H9 (cell line): Measurements from ENCODE around the gene SLC16A1. TPM values are rescaled to one million over a fixed set of nuclear protein-coding genes. Genes with fewer than 3 reads are reported as not detected.

Source experiments
- DNase-seq: peaks from one replicate; pipeline ENCODE4 v3.0.0-alpha.2; 2017
- H2AFZ ChIP-seq: one replicate; pipeline ENCODE4 v1.6.1; 2013; ENCODE audit warnings: mild to moderate bottlenecking, low read length, control low read depth, moderate library complexity
- H2AK5ac ChIP-seq: 2 replicates; pipeline ENCODE4 v1.6.1; 2013; ENCODE audit warnings: low read length, control low read depth, mixed read lengths; ENCODE audit not compliant: insufficient read length
- H2BK120ac ChIP-seq: one replicate; pipeline ENCODE4 v1.6.1; 2013; ENCODE audit warnings: low read depth, mild to moderate bottlenecking, low read length, control low read depth, inconsistent platforms; ENCODE audit not compliant: poor library complexity, severe bottlenecking
- H2BK12ac ChIP-seq: 2 replicates; pipeline ENCODE4 v1.6.1; 2013; ENCODE audit warnings: low read length, control low read depth, mixed read lengths, low read depth; ENCODE audit not compliant: insufficient read length
- H2BK15ac ChIP-seq: 2 replicates; pipeline ENCODE4 v1.6.1; 2013; ENCODE audit warnings: low read depth, low read length, control low read depth
- H2BK20ac ChIP-seq: one replicate; pipeline ENCODE4 v1.6.1; 2013; ENCODE audit warnings: low read depth, mild to moderate bottlenecking, low read length, control low read depth, inconsistent platforms; ENCODE audit not compliant: poor library complexity, severe bottlenecking
- H2BK5ac ChIP-seq: 2 replicates; pipeline ENCODE4 v1.6.1; 2013; ENCODE audit warnings: low read length, control low read depth, mixed read lengths; ENCODE audit not compliant: insufficient read length
- H3K14ac ChIP-seq: 2 replicates; pipeline ENCODE4 v1.6.1; 2013; ENCODE audit warnings: low read length, control low read depth; ENCODE audit not compliant: insufficient read depth
- H3K18ac ChIP-seq: 2 replicates; pipeline ENCODE4 v1.6.1; 2013; ENCODE audit warnings: low read depth, mild to moderate bottlenecking, mixed read lengths, low read length, control low read depth; ENCODE audit not compliant: insufficient read length
- H3K23ac ChIP-seq: 2 replicates; pipeline ENCODE4 v1.6.1; 2013; ENCODE audit warnings: low read length, control low read depth, mixed read lengths, low read depth; ENCODE audit not compliant: insufficient read length
- H3K23me2 ChIP-seq: 2 replicates; pipeline ENCODE4 v1.6.1; 2013; ENCODE audit warnings: low read depth, mild to moderate bottlenecking, mixed read lengths, low read length, control low read depth; ENCODE audit not compliant: insufficient read length, poor library complexity, severe bottlenecking
- H3K27ac ChIP-seq: 2 replicates; pipeline ENCODE4 v1.5.1; 2013; ENCODE audit warnings: low read length, control low read depth, mixed read lengths, low read depth; ENCODE audit not compliant: insufficient read length
- H3K27me3 ChIP-seq: 2 replicates; pipeline ENCODE4 v1.6.1; 2013; ENCODE audit warnings: low read length, control low read depth, inconsistent platforms; ENCODE audit not compliant: insufficient read depth
- H3K4ac ChIP-seq: 2 replicates; pipeline ENCODE4 v1.6.1; 2013; ENCODE audit warnings: low read depth, mild to moderate bottlenecking, control low read depth, inconsistent platforms, low read length, moderate library complexity
- H3K4me1 ChIP-seq: 2 replicates; pipeline ENCODE4 v1.6.1; 2013; ENCODE audit warnings: low read length, control low read depth, inconsistent platforms; ENCODE audit not compliant: insufficient read depth
- H3K4me2 ChIP-seq: 2 replicates; pipeline ENCODE4 v1.6.1; 2013; ENCODE audit warnings: low read length, control low read depth, mixed read lengths; ENCODE audit not compliant: insufficient read length, insufficient read depth
- H3K56ac ChIP-seq: 2 replicates; pipeline ENCODE4 v1.6.1; 2013; ENCODE audit warnings: low read depth, mild to moderate bottlenecking, mixed read lengths, low read length, control low read depth; ENCODE audit not compliant: insufficient read length
- H3K79me1 ChIP-seq: 2 replicates; pipeline ENCODE4 v1.6.1; 2013; ENCODE audit warnings: low read depth, mild to moderate bottlenecking, moderate library complexity, low read length, control low read depth, inconsistent platforms; ENCODE audit not compliant: insufficient read depth, poor library complexity, severe bottlenecking
- H3K79me2 ChIP-seq: 2 replicates; pipeline ENCODE4 v1.6.1; 2013; ENCODE audit warnings: low read length, control low read depth, inconsistent platforms; ENCODE audit not compliant: insufficient read depth
- H3K9ac ChIP-seq: 2 replicates; pipeline ENCODE4 v1.6.1; 2013; ENCODE audit warnings: low read length, control low read depth, mixed read lengths; ENCODE audit not compliant: insufficient read length; ENCODE audit errors: extremely low read depth
- H3K9me3 ChIP-seq: one replicate; pipeline ENCODE4 v1.6.1; 2013; ENCODE audit warnings: low read depth, low read length, inconsistent platforms; ENCODE audit not compliant: control insufficient read depth
- H3T11ph ChIP-seq: one replicate; pipeline ENCODE4 v1.6.1; 2013; ENCODE audit warnings: mild to moderate bottlenecking, low read length, control low read depth, inconsistent platforms
- H4K20me1 ChIP-seq: one replicate; pipeline ENCODE4 v1.6.1; 2013; ENCODE audit not compliant: control insufficient read depth, insufficient read length, insufficient read depth
- H4K5ac ChIP-seq: 2 replicates; pipeline ENCODE4 v1.6.1; 2013; ENCODE audit warnings: low read depth, mild to moderate bottlenecking, mixed read lengths, low read length, control low read depth; ENCODE audit not compliant: insufficient read length
- H4K8ac ChIP-seq: replicated peaks from 2 replicates; pipeline ENCODE4 v1.6.1; 2013; ENCODE audit warnings: low read length, control low read depth, mixed read lengths, low read depth; ENCODE audit not compliant: insufficient read length
- H4K91ac ChIP-seq: 2 replicates; pipeline ENCODE4 v1.6.1; 2013; ENCODE audit warnings: low read depth, mild to moderate bottlenecking, moderate library complexity, mixed read lengths, low read length, control low read depth; ENCODE audit not compliant: insufficient read length
- H3K27ac Mint-ChIP-seq, 3 experiments: 2 replicates in 2 of 3; 3 replicates in 1 of 3; pipeline ENCODE4 v1.8.0; 2020 to 2021; ENCODE audit warnings: mixed read lengths in 3 of 3, mild to moderate bottlenecking in 1 of 3, moderate library complexity in 1 of 3
- H3K27me3 Mint-ChIP-seq: 2 replicates; pipeline ENCODE4 v1.8.0; 2021; ENCODE audit warnings: low read depth, mild to moderate bottlenecking, moderate library complexity, mixed read lengths
- H3K36me3 Mint-ChIP-seq, 3 experiments: 2 replicates in 2 of 3; 3 replicates in 1 of 3; pipeline ENCODE4 v1.8.0; 2020 to 2021; ENCODE audit warnings: low read depth in 3 of 3, mixed read lengths in 3 of 3; ENCODE audit not compliant: insufficient read depth in 1 of 3
- H3K4me1 Mint-ChIP-seq, 2 experiments: 2 replicates each; pipeline ENCODE4 v1.8.0; 2020; ENCODE audit warnings: mixed read lengths in 2 of 2
- H3K4me3 Mint-ChIP-seq, 2 experiments: 2 replicates in 1 of 2; 3 replicates in 1 of 2; pipeline ENCODE4 v1.8.0; 2020 to 2021; ENCODE audit warnings: mild to moderate bottlenecking in 2 of 2, mixed read lengths in 2 of 2, moderate library complexity in 1 of 2
- H3K9me3 Mint-ChIP-seq, 2 experiments: 2 replicates in 1 of 2; 3 replicates in 1 of 2; pipeline ENCODE4 v1.8.0; 2020; ENCODE audit warnings: mild to moderate bottlenecking in 2 of 2, mixed read lengths in 2 of 2, moderate library complexity in 1 of 2
- WGBS: extraction: QIAGEN DNeasy Blood & Tissue Kit; methylation state at CpG from one replicate; pipeline ENCODE4 v1.1.7; 2013; ENCODE audit warnings: missing lambda C conversion rate, low lambda C conversion rate, mixed read lengths; ENCODE audit not compliant: insufficient read length; ENCODE audit errors: extremely low coverage; 5-methylcytosine and 5-hydroxymethylcytosine counted together
- total RNA-seq: library from RNA; stranded (reverse); gene quantifications from 2 replicates; pipeline ENCODE4 v1.2.1, GENCODE V29; 2021
- TF ChIP-seq, protein P1 (sequence below): fragments of 200-600 bp; sonication (generic); conservative IDR thresholded peaks from 3 replicates; pipeline ENCODE4 v1.8.0; 2021; ENCODE audit warnings: antibody characterized with exemption, mild to moderate bottlenecking

Gene SLC16A1
- total RNA-seq, 1 experiment from 2014 or later, result 381 TPM

DNA sequence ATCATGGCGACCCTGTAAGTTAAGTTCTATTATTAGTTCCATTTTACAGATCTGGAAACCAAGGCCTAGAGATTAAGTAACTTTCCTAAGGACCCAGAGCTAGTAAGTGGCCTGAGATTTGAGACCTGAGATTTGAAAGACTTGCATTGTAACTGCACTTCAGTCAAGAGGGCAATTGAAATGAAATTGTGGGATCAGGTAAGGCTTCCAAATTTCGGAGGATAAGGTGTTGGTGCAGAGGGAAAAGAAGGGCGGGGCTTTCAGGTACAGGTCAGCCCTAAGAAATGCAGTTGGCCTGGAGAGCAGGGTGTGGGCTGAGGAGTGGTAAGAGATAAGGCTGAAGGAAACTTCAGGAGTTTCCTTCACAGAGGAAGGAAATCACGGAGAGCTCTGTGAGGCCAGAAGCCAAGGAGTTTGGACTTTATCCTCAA lies 51.1 kb downstream of the SLC16A1 start:
- no peak overlapping the region for H2BK15ac ChIP-seq
- no peak overlapping the region for H2BK20ac ChIP-seq
- H3K4me3 Mint-ChIP-seq, result peak overlapping the region; percentile 6 to 12; a peak in 3 of 5 replicates
- WGBS, result no CpG with 5 or more reads among the region's 4 CpGs
- no peak overlapping the region for H4K8ac ChIP-seq
- no peaks in the 10 kb centered on the region for H3K79me2 ChIP-seq
- H3K9me3 Mint-ChIP-seq, result peaks cover 1 to 4% of the 10 kb centered on the region in 2 experiments; a peak in 3 of 5 replicates
- H2AFZ ChIP-seq, result no peak overlapping the region
- TF ChIP-seq, protein P1, sequence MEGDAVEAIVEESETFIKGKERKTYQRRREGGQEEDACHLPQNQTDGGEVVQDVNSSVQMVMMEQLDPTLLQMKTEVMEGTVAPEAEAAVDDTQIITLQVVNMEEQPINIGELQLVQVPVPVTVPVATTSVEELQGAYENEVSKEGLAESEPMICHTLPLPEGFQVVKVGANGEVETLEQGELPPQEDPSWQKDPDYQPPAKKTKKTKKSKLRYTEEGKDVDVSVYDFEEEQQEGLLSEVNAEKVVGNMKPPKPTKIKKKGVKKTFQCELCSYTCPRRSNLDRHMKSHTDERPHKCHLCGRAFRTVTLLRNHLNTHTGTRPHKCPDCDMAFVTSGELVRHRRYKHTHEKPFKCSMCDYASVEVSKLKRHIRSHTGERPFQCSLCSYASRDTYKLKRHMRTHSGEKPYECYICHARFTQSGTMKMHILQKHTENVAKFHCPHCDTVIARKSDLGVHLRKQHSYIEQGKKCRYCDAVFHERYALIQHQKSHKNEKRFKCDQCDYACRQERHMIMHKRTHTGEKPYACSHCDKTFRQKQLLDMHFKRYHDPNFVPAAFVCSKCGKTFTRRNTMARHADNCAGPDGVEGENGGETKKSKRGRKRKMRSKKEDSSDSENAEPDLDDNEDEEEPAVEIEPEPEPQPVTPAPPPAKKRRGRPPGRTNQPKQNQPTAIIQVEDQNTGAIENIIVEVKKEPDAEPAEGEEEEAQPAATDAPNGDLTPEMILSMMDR, result no peak
- no peak overlapping the region for H4K5ac ChIP-seq
- H3K36me3 Mint-ChIP-seq, result peaks cover 0 to 14% (median 14%) of the 10 kb centered on the region in 3 experiments; a peak in 4 of 7 replicates
- H3K18ac ChIP-seq, result no peak overlapping the region
- H2AK5ac ChIP-seq, result no peak overlapping the region
- peaks cover 2% of the 10 kb centered on the region for H4K20me1 ChIP-seq
- H3K14ac ChIP-seq, result no peak overlapping the region
- no peak overlapping the region for H3K4ac ChIP-seq
- no peak overlapping the region for H2BK120ac ChIP-seq
- H3K27ac ChIP-seq, result no peak overlapping the region
- peaks cover 49 to 53% of the 10 kb centered on the region in 2 experiments for H3K4me1 Mint-ChIP-seq
- no peak overlapping the region for H3K23ac ChIP-seq
- H3K23me2 ChIP-seq, result no peaks in the 10 kb centered on the region
- no peak overlapping the region for H2BK5ac ChIP-seq
- no peaks in the 10 kb centered on the region for H3K9me3 ChIP-seq
- no peak overlapping the region for H4K91ac ChIP-seq
- no peak overlapping the region for H3K56ac ChIP-seq
- no peak overlapping the region for H3T11ph ChIP-seq
- no peak overlapping the region for H3K4me2 ChIP-seq
- DNase-seq, result no peak
- no peaks in the 10 kb centered on the region for H3K27me3 Mint-ChIP-seq
- peaks cover 5% of the 10 kb centered on the region; the same call in 1 of the 2 replicates for H3K4me1 ChIP-seq
- no peak overlapping the region for H2BK12ac ChIP-seq
- H3K27me3 ChIP-seq, result no peaks in the 10 kb centered on the region
- no peaks in the 10 kb centered on the region for H3K79me1 ChIP-seq
- peak overlapping the region; percentile 11 to 95 (median 87); a peak in 6 of 7 replicates for H3K27ac Mint-ChIP-seq
- H3K9ac ChIP-seq, result no peak overlapping the region
